Lower leg skin (tissue), 4 donors: ENCODE data around the gene TPMT. TPM values are rescaled to one million over a fixed set of nuclear protein-coding genes. Genes with fewer than 3 reads are reported as not detected.

Experiments used
- DNase-seq, 2 donors: peaks; one replicate each; pipeline ENCODE4 v3.0.0-alpha.2; 2019; ENCODE audit warnings: low spot score in 2 of 2
- H3K4me3 ChIP-seq: fragments of 200-600 bp; sonication (generic); 2 replicates; pipeline ENCODE4 v1.5.1; 2017; ENCODE audit warnings: mild to moderate bottlenecking, low read depth; ENCODE audit not compliant: poor library complexity, severe bottlenecking
- POLR2A ChIP-seq, 2 donors: fragments of 450-650 bp; IDR thresholded peaks; one replicate each; pipeline ENCODE4 v1.6.1; 2016 to 2017; ENCODE audit warnings: antibody characterized with exemption in 2 of 2, mild to moderate bottlenecking in 1 of 2, moderate library complexity in 1 of 2
- WGBS, 2 donors: methylation state at CpG; one replicate each; pipeline ENCODE4 v1.1.5; 2018; 5-methylcytosine and 5-hydroxymethylcytosine counted together
- intact Hi-C: fragments of 100-400 bp; cut with DNase I; formaldehyde crosslinking; loops from one replicate; pipeline ENCODE4 v1.15.0; 2023; ENCODE audit warnings: low total_unique reads
- total RNA-seq, 4 donors: library from RNA; depleted of rRNA; stranded (reverse); fragments of >200 nt; gene quantifications; one replicate each; pipeline ENCODE4 v1.1.0, GENCODE V29; 2016
- TF ChIP-seq, protein P1 (sequence below), 3 donors: fragments of 450-650 bp; IDR thresholded peaks; one replicate each; pipeline ENCODE4 v1.5.1; 2016; ENCODE audit warnings: antibody characterized with exemption in 3 of 3, mild to moderate bottlenecking in 3 of 3, moderate library complexity in 2 of 3

The TPMT gene
- total RNA-seq, 4 donors from 2014 or later, result 6.1 to 10.8 (median 8.8) TPM

DNA sequence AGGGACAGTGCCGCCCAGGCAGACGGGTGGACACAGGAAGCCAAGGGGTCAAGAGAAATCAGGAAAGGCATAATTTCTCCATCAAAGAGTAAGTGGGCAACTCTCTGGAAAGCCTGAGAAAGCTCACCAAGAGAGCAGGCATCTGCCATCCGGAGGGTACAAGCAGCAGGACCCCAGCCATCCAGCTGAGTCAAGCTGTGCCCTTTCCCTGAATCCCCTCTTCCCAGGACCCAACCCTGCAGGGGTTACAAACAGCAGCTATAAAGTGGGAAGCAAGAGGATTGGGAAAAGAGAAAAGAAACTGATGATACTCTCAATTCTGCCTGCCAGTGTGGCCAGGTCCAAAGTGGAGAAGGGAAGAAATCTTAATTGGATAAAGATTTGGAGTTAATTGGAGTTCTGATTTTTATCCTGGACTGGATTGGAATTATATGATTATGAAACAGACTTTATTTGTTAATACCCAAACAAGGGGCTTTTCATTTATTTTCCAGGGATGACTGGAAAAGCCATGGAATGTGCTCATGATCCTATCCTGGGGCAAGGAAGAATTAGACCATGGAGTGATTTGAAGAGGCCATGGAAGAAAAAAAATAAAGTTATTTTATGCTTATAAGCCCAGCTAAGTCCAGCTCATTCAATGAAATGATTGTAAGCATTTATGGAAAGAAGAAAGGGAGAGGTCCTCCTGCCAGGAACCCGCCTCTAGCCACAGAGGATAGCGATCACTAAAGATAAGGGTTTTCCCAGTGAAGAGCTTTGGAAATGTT, 67.3 kb downstream of the TPMT start:
- no peak for DNase-seq
- TF ChIP-seq, protein P1, sequence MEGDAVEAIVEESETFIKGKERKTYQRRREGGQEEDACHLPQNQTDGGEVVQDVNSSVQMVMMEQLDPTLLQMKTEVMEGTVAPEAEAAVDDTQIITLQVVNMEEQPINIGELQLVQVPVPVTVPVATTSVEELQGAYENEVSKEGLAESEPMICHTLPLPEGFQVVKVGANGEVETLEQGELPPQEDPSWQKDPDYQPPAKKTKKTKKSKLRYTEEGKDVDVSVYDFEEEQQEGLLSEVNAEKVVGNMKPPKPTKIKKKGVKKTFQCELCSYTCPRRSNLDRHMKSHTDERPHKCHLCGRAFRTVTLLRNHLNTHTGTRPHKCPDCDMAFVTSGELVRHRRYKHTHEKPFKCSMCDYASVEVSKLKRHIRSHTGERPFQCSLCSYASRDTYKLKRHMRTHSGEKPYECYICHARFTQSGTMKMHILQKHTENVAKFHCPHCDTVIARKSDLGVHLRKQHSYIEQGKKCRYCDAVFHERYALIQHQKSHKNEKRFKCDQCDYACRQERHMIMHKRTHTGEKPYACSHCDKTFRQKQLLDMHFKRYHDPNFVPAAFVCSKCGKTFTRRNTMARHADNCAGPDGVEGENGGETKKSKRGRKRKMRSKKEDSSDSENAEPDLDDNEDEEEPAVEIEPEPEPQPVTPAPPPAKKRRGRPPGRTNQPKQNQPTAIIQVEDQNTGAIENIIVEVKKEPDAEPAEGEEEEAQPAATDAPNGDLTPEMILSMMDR (IDR thresholded peaks at IDR 0.05), result no peak
- 80 to 91% methylated on average over 5 of the region's 5 CpGs for WGBS, 2 donors
- no peak overlapping the region for H3K4me3 ChIP-seq
- intact Hi-C loops, result no loop called here

DNA sequence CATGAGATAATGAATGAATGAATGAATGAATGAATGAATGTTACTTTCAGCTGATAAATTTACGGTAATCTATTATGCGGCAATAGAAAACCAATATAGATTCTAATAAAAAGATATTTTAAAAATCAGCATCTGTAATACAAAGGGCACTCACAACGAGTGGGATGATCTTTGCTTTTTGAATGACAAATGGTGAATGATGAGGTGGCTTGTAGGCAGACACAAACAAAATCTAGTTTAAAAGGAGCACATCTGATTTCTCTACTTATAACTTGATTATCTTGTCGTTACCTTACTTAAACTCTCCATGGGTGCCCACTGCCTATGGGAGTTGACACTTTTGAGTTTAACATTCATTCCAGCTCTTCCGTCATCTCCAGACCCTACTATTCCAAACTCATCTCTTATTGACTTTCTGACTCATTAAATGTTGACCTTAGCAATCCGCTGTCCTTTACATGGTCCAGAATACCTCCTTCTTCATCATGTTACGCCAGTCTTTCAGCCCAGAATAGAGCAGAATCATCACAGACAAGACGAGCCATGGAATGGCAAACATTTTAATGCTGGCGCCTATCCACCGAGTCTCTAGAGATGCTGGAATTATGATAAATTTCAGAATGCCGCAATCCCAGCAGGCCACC, 73.7 kb downstream of the TPMT start:
- no peak overlapping the region for H3K4me3 ChIP-seq
- TF ChIP-seq, protein P1 (IDR thresholded peaks at IDR 0.05), result no peak
- no peak for TF ChIP-seq POLR2A (IDR thresholded peaks at IDR 0.05)
- intact Hi-C loops, result no loop called here
- DNase-seq, result no peak
- WGBS, 2 donors, result 86 to 89% methylated on average over 11 of the region's 11 CpGs

DNA sequence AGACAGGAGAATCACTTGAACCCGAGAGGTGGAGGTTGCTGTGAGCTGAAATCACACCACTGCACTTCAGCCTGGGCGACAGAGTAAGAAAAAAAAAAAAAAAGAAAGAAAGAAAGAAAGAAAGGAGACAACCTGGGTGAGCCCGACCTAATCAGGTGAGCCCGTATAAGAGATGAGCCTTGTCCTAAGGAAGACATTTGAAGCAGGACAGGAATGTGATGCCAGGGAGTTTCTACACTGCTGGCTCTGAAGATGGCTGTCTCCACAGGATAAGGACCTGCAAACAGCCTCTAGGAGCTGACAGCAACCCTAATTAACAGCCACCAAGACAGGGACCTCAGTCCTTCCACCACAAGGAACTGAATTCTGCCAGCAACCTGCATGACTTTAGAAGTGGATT, 74.3 kb downstream of the TPMT start:
- no peak for DNase-seq
- intact Hi-C loops, result no loop called here
- 80 to 95% methylated on average over 4 of the region's 4 CpGs for WGBS, 2 donors
- no peak for TF ChIP-seq POLR2A (IDR thresholded peaks at IDR 0.05)
- TF ChIP-seq, protein P1 (IDR thresholded peaks at IDR 0.05), result no peak
- H3K4me3 ChIP-seq, result no peak overlapping the region

DNA sequence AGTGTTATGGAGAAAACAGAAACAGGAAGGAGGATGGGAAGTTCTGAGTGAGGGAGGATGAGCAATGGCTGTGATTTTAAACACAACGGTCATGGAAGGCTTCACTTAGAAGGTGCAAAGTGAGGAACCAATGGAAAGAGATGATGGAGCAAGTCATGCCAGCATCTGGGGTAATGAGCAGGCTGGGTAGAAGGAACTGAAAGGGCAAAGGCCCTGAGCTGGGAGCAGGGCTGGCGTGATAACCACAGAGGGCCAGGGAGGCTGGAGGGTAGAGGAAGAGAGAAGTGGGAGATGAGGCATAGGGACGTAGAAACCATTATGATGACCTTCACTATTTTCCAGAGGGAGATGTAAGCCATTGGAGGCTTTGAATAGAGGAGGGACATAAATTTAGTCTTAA, 76.0 kb downstream of the TPMT start:
- no peak for TF ChIP-seq POLR2A (IDR thresholded peaks at IDR 0.05)
- TF ChIP-seq, protein P1 (IDR thresholded peaks at IDR 0.05), result no peak
- intact Hi-C loops, result no loop called here
- WGBS, 2 donors, result 83 to 85% methylated on average over 3 of the region's 3 CpGs
- H3K4me3 ChIP-seq, result no peak overlapping the region
- no peak for DNase-seq

Other genes starting within 250 kb of the TPMT start
- 10 to 100 TPM; 54.4 to 88.5 (median 60.6) TPM for gene KIF13A, start 167.4 kb downstream of the TPMT start, total RNA-seq
- gene NHLRC1, start 32.4 kb downstream of the TPMT start, total RNA-seq, result 1 to 10 TPM; 3.5 to 6.9 (median 5.0) TPM
- gene KDM1B, start 345 bp upstream of the TPMT start, total RNA-seq, result 10 to 100 TPM; 23.5 to 27.9 (median 24.5) TPM
- gene DEK, start 109.5 kb upstream of the TPMT start, total RNA-seq, result 100 to 1,000 TPM in 1 of 4 donors, 10 to 100 TPM in 3; 69.0 to 101 (median 87.9) TPM
- 10 to 100 TPM; 30.6 to 57.4 (median 44.9) TPM for gene RNF144B, start 232.3 kb upstream of the TPMT start, total RNA-seq